ENCODE measurements around the gene ATMIN. TPM values are rescaled to one million over a fixed set of nuclear protein-coding genes. Genes with fewer than 3 reads are reported as not detected.

ATMIN gene
- total RNA-seq, 1 donor from 2014 or later: 36.8 TPM

GRCh38 chr16:81067166-81067565, 31.5 kb downstream of the ATMIN start:
- DNase-seq (ENCODE audit: low spot score): no peak

- no peak for DNase-seq (ENCODE audit: low spot score)
Measured at GRCh38 chr16:81069063-81069462, 33.4 kb downstream of the ATMIN start.

DNA sequence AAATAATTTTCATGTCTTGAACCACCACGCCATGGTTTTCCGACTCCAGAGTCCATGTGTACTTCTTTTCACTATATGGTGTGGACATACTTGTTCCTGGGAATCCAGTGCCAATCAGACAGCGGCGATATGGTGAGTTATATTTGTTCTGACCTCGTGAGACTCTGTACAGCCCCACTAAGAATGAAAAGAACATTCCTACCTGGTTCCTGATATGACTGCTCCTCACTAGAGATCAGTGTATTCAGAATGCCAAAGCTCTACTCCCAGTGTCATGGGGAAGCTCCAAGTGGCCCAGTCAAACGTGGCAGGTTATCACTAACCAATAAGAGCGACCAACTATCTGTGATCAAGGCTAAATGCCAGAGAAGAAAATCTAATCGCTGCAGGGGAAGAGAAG, 35.3 kb downstream of the ATMIN start:
- DNase-seq (ENCODE audit: low spot score): no peak

DNA sequence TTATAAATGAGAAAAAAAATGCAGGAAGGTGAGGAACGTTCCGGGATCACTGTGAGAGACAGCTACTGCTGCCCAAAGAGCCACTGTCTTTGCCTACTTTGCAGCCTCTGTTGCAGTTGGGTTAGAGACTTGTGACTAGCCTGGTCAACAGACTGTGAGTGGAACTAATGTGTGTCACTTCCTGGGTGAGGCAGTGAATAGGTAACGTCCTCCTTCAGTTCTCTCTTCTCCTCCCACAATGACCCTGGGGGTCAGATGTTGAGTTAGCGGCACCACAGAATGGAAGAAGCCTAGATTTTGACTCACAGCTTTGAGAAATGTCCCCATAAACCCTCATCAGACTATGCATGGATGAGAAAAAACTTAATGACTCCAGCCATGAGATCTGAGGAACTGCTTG, 36.2 kb downstream of the ATMIN start:
- no peak for DNase-seq (ENCODE audit: low spot score)

- no peak for DNase-seq (ENCODE audit: low spot score)
Measured at GRCh38 chr16:81073560-81074330, 38.1 kb downstream of the ATMIN start.

GRCh38 chr16:81076566-81077075, 41.0 kb downstream of the ATMIN start:
- peak; percentile 91 for DNase-seq (ENCODE audit: low spot score)

DNA sequence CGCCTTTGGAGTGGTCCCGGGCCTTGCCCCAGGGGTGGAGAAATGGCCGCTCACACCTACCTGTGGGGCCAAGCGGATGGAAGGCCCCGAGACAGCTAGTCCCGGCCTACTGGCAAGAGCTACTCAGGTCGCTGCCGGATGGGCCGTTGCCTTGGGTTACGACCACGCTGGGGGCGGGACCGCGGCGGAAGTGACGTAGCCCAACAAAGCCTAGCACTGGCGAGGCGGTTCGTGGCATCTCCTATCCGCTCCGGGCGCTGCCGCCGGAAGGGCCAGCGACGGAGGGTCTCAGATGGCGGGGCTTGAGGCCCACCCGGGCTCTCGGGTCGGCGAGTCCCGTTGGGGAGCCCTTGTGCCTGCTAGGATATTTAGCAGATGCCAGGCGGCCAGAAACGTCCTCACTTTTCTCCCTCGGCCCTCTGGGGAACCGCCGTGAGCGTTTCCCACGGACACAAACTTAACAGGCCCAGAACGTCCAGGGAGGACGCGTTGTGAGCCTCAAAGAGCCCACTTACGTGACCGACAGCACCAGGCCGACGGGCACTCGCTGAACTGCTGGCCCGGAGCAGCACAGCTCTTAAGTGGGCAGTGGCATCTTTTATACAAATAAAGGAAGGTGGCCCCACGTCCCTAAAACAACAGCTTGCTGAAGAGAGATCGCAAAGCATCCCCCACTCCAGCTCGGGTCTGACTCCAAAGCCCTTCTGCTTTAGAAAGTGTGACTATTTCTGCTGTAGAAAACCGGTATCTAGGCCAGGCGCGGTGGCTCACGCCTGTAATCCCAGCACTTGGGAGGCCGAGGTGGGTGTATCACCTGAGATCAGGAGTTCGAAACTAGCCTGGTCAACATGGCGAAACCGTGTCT, 41.7 kb downstream of the ATMIN start, which contains the start of gene C16orf46:
Gene C16orf46, minus strand, starts transcription at position 163 of the 865 bp plus-strand sequence. CDS start 13,283 bp downstream, outside the sequence.
- peak; percentile 99 for DNase-seq (ENCODE audit: low spot score)

GRCh38 chr16:81080233-81080632, 44.6 kb downstream of the ATMIN start:
- no peak for DNase-seq (ENCODE audit: low spot score)

DNA sequence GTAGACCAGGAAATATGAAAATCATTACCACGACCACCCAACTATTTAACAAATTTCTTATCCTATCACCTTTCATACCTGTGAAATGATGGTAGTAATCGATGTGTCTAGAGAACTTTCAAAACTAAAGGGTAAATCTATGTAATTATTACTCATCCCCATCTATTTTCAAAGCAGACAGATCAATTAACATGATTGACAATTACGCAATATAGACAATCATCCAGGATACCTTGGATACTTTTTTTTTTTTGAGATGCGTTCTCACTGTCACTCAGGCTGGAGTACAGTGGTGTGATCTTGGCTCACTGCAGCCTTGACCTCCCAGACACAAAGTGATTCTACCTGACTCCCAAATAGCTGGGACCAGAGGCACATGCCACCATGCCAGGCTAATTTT, 45.4 kb downstream of the ATMIN start:
- no peak for DNase-seq (ENCODE audit: low spot score)

DNA sequence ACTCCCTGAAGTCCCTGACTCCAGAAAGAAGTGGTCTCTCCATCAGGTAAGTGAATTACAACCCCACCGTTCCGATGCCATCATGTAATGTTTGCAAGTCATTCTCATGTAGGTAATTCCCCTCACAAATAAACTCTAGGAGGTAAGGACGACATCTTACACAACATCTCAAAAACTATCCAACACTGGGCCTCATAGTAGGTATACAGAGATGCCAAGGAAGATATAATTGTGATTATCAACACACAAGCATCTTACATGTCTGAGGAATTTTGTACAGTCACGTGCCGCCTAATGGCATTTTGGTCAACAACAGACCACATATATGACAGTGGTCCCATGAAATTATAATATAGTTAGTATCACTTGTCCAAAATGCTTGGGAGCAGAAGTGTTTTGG, 53.2 kb downstream of the ATMIN start:
- no peak for DNase-seq (ENCODE audit: low spot score)

DNA sequence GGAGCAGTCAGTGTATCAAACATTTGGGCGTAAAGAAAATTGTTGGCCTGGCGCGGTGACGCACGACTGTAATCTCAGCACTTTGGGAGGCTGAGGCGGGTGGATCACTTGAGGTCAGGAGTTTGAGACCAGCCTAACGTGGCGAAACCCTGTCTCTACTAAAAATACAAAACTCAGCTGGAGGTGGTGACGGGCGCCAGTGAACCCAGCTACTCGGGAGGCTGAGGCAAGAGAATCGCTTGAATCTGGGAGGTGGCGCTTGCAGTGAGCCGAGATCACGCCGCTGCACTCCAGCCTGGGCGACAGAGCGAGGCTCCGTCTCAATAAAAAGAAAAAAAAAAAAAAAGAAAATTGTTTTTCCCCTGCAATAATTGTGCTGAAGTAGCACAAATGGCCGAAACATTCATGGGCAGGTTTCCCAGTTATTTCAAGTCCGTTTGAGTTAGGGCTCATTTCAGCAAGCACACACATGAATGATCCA, 59.2 kb downstream of the ATMIN start:
- DNase-seq (ENCODE audit: low spot score): no peak

GRCh38 chr16:81095653-81095952, 60.0 kb downstream of the ATMIN start:
- DNase-seq (ENCODE audit: low spot score): no peak

DNA sequence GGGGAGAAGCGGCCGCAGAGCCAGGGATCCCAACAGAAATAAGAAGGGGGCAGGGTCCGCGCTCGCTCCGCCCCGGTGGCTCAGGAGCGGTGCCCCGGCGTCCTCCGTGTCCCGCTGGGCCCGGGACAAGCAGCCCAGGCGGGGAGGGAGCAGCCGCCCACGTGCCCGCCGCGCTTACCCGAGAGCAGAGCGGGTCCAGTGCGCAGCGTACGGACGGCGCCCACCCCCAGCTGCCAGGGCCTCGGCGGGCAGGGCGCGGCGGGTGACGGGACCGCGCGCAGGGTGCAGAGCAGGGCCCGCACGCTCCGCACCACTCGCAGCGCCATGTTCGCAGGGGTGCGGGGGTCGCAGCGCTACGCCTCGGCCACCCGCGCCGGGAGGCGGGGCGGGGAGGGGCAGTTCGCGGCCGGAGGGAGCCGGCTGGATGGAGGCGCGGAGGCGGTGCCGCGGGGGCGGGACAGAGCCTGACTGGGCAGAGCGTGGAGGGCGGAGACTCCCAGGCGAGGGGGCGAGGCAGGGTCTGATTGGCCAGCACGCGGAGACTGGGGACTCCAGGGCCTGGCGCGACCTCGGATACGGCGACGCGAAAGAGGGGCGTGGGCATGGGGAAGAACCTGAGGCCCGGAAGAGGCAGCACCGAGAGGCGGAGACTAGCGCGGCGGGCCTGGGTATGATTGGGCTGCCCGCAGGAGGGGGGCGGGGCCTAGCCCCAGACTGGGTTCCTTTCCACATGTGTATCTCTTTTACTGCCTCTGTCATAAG, 60.5 kb downstream of the ATMIN start, which contains the start of gene GCSH:
Gene GCSH, minus strand, starts transcription at position 443 of the 762 bp plus-strand sequence. Its CDS starts 117 bp downstream, at position 326.
- peak; percentile 100 for DNase-seq (ENCODE audit: low spot score)

DNA sequence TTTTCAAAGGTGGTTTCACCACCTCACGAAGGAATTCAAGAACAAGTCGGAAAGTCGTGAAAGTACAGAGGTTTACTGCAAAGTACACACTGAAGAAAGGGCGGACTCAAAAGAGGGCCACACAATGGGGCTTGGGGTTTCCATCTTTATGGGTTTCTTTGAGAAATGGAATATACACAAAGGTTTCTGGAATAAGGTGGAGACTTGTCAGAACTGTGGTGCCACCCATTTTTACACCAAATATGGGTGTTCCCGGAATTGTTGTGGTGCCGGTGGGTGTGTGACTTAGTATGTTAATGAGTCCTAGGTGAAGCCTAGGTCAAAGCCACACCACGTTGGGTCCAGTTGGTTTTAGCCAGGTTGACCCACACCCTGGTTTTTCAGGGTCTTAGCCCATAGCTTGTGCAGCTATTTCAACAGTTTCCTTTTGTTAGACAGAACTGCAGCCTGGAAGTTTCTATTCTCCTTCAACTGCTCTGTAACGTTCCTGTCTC, 61.1 kb downstream of the ATMIN start:
- no peak for DNase-seq (ENCODE audit: low spot score)

Other genes with a start within 250 kb of the ATMIN start
- gene CDYL2, start 231.2 kb upstream of the ATMIN start, total RNA-seq: 24.0 TPM
- gene CMC2, start 29.0 kb upstream of the ATMIN start, total RNA-seq: 39.3 TPM
- 5.9 TPM for gene CENPN, start 28.6 kb upstream of the ATMIN start, total RNA-seq
- gene C16orf46, start 41.4 kb downstream of the ATMIN start, total RNA-seq: 0.19 TPM
- gene GCSH, start 60.6 kb downstream of the ATMIN start, total RNA-seq: 39.2 TPM
- gene BCO1, start 202.8 kb downstream of the ATMIN start, total RNA-seq: not detected